WTC11 (cell line): ENCODE data around the gene PRKCE. TPM values are rescaled to one million over a fixed set of nuclear protein-coding genes. Genes with fewer than 3 reads are reported as not detected.

Source experiments
- ATAC-seq: fragments of 200-7000 bp; cut with Tn5 transposase; 2 replicates; pipeline ENCODE4 v1.10.0; 2021; ENCODE audit warnings: mild to moderate bottlenecking, moderate library complexity
- CTCF ChIA-PET: fragments of 300-600 bp; sonication (Branson Sonifier 250); formaldehyde crosslinking; loops from one replicate; lab custom pipeline; 2021; ENCODE audit warnings: antibody characterized with exemption; lab: Charles Lee
- POLR2A ChIA-PET: fragments of 350-600 bp; sonication (Branson Sonifier 250); formaldehyde crosslinking; loops from one replicate; lab custom pipeline; 2021; ENCODE audit warnings: antibody characterized with exemption; lab: Charles Lee
- DNase-seq: peaks from one replicate; pipeline ENCODE4 v3.0.0; 2021; ENCODE audit warnings: low spot score
- H3K27ac Mint-ChIP-seq: 2 replicates; pipeline ENCODE4 v1.8.0; 2021; ENCODE audit warnings: mixed read lengths
- H3K27me3 Mint-ChIP-seq: 2 replicates; pipeline ENCODE4 v1.8.0; 2021; ENCODE audit warnings: low read depth, mild to moderate bottlenecking, moderate library complexity, mixed read lengths
- H3K36me3 Mint-ChIP-seq: 2 replicates; pipeline ENCODE4 v1.8.0; 2021; ENCODE audit warnings: mixed read lengths
- H3K4me1 Mint-ChIP-seq: 2 replicates; pipeline ENCODE4 v1.8.0; 2022; ENCODE audit warnings: mixed read lengths
- H3K4me3 Mint-ChIP-seq: 2 replicates; pipeline ENCODE4 v1.8.0; 2021; ENCODE audit warnings: mild to moderate bottlenecking, moderate library complexity, mixed read lengths
- H3K9me3 Mint-ChIP-seq: 2 replicates; pipeline ENCODE4 v1.8.0; 2021; ENCODE audit warnings: mixed read lengths
- CBFB ChIP-seq: sonication (generic); formaldehyde crosslinking; IDR thresholded peaks from 2 replicates; pipeline ENCODE4 v1.8.1; 2022; ENCODE audit warnings: mild to moderate bottlenecking, low read depth, missing genetic modification reagents
- ELF4 ChIP-seq: sonication (generic); formaldehyde crosslinking; IDR thresholded peaks from 2 replicates; pipeline ENCODE4 v1.8.1; 2022; ENCODE audit warnings: low read depth, mild to moderate bottlenecking, moderate library complexity, missing genetic modification reagents
- FOXK1 ChIP-seq: sonication (generic); formaldehyde crosslinking; IDR thresholded peaks from 2 replicates; pipeline ENCODE4 v1.8.0; 2022; ENCODE audit warnings: mild to moderate bottlenecking, moderate library complexity, missing genetic modification reagents
- FOXP4 ChIP-seq: sonication (generic); formaldehyde crosslinking; IDR thresholded peaks from 2 replicates; pipeline ENCODE4 v1.8.0; 2022; ENCODE audit warnings: mild to moderate bottlenecking, missing genetic modification reagents
- HMGA2 ChIP-seq: fragments of 250-450 bp; sonication (Bioruptor Pico); IDR thresholded peaks from 2 replicates; pipeline ENCODE4 v1.4.0; 2021; ENCODE audit warnings: mild to moderate bottlenecking, moderate library complexity
- NR1H2 ChIP-seq: sonication (generic); formaldehyde crosslinking; IDR thresholded peaks from 2 replicates; pipeline ENCODE4 v1.9.0; 2021; ENCODE audit warnings: mild to moderate bottlenecking, moderate library complexity, missing genetic modification reagents
- PRDM15 ChIP-seq: sonication (generic); formaldehyde crosslinking; IDR thresholded peaks from 2 replicates; pipeline ENCODE4 v1.8.0; 2022; ENCODE audit warnings: missing genetic modification reagents
- PREB ChIP-seq: sonication (generic); formaldehyde crosslinking; IDR thresholded peaks from 2 replicates; pipeline ENCODE4 v1.8.1; 2022; ENCODE audit warnings: mild to moderate bottlenecking, missing genetic modification reagents, moderate library complexity, borderline replicate concordance
- PRRX2 ChIP-seq: fragments of 250-450 bp; sonication (Bioruptor Pico); IDR thresholded peaks from 2 replicates; pipeline ENCODE4 v1.8.0; 2021; ENCODE audit warnings: mild to moderate bottlenecking
- RELA ChIP-seq: sonication (generic); formaldehyde crosslinking; IDR thresholded peaks from 2 replicates; pipeline ENCODE4 v1.8.1; 2022; ENCODE audit warnings: missing genetic modification reagents, mild to moderate bottlenecking, borderline replicate concordance
- TP53 ChIP-seq: sonication (generic); formaldehyde crosslinking; IDR thresholded peaks from 2 replicates; pipeline ENCODE4 v1.8.1; 2023; ENCODE audit warnings: mild to moderate bottlenecking, missing genetic modification reagents
- ZNF263 ChIP-seq: sonication (generic); formaldehyde crosslinking; IDR thresholded peaks from 2 replicates; pipeline ENCODE4 v1.8.1; 2022; ENCODE audit warnings: low read depth, mild to moderate bottlenecking, moderate library complexity, missing genetic modification reagents
- ZNF416 ChIP-seq: fragments of 250-450 bp; sonication (Bioruptor Pico); IDR thresholded peaks from 2 replicates; pipeline ENCODE4 v1.9.0; 2021; ENCODE audit warnings: mild to moderate bottlenecking, inconsistent platforms
- ZNF423 ChIP-seq: fragments of 250-450 bp; sonication (Bioruptor Pico); IDR thresholded peaks from 2 replicates; pipeline ENCODE4 v2.1.2; 2022; ENCODE audit warnings: mild to moderate bottlenecking, moderate library complexity
- total RNA-seq: library from RNA; stranded (reverse); gene quantifications from 3 replicates; pipeline ENCODE4 v1.2.3, GENCODE V29; 2021
- TF ChIP-seq, protein P1 (sequence below): fragments of 250-450 bp; sonication (Bioruptor Pico); IDR thresholded peaks from 2 replicates; pipeline ENCODE4 v2.1.2; 2022; ENCODE audit warnings: mild to moderate bottlenecking, moderate library complexity
- TF ChIP-seq, protein P2 (sequence below): fragments of 250-450 bp; sonication (Bioruptor Pico); IDR thresholded peaks from 2 replicates; pipeline ENCODE4 v1.8.0; 2021; ENCODE audit warnings: mild to moderate bottlenecking
- TF ChIP-seq, protein P3 (sequence below): sonication (generic); formaldehyde crosslinking; IDR thresholded peaks from 2 replicates; pipeline ENCODE4 v1.8.1; 2023; ENCODE audit warnings: mild to moderate bottlenecking, missing genetic modification reagents, moderate library complexity
- TF ChIP-seq, protein P4 (sequence below): sonication (generic); formaldehyde crosslinking; conservative IDR thresholded peaks from 2 replicates; pipeline ENCODE4 v1.8.1; 2023; ENCODE audit warnings: mild to moderate bottlenecking, low read depth, missing genetic modification reagents, moderate library complexity

Gene PRKCE
- total RNA-seq, 1 experiment from 2014 or later = 5.8 TPM

DNA sequence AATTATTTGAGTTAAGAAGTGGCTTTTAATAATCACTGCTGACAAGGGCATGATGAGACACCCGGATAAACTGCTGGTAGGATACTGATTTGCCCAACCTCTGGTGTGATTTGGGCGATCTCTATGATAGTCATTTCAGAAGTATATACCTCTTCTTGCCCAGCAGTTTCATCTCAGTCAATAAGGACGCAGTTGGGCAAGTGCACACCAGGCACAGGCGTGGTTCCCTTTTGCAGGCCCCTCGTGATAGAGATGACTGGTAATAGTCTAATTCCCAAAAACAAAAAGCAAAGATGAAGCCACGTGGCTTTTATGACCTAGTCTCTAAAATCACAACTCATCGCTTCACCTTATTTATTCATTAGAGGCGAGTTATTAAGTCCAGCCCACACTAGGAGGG lies 246.4 kb downstream of the PRKCE start:
- H3K9me3 Mint-ChIP-seq = no peaks in the 10 kb centered on the region
- no peak overlapping the region for H3K4me3 Mint-ChIP-seq
- no peak for ATAC-seq
- no peak for TF ChIP-seq RELA (CRISPR knock-in tag)
- no peak for TF ChIP-seq FOXK1 (CRISPR knock-in tag)
- no peak for TF ChIP-seq FOXP4 (CRISPR knock-in tag)
- TF ChIP-seq NR1H2 (CRISPR knock-in tag) = no peak
- TF ChIP-seq, protein P1, sequence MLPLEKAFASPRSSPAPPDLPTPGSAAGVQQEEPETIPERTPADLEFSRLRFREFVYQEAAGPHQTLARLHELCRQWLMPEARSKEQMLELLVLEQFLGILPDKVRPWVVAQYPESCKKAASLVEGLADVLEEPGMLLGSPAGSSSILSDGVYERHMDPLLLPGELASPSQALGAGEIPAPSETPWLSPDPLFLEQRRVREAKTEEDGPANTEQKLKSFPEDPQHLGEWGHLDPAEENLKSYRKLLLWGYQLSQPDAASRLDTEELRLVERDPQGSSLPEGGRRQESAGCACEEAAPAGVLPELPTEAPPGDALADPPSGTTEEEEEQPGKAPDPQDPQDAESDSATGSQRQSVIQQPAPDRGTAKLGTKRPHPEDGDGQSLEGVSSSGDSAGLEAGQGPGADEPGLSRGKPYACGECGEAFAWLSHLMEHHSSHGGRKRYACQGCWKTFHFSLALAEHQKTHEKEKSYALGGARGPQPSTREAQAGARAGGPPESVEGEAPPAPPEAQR (CRISPR knock-in tag) = no peak
- TF ChIP-seq CBFB (CRISPR knock-in tag) = no peak
- no peak for TF ChIP-seq TP53
- TF ChIP-seq ZNF423 (CRISPR knock-in tag) = no peak
- TF ChIP-seq, protein P2, sequence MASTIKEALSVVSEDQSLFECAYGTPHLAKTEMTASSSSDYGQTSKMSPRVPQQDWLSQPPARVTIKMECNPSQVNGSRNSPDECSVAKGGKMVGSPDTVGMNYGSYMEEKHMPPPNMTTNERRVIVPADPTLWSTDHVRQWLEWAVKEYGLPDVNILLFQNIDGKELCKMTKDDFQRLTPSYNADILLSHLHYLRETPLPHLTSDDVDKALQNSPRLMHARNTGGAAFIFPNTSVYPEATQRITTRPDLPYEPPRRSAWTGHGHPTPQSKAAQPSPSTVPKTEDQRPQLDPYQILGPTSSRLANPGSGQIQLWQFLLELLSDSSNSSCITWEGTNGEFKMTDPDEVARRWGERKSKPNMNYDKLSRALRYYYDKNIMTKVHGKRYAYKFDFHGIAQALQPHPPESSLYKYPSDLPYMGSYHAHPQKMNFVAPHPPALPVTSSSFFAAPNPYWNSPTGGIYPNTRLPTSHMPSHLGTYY (CRISPR knock-in tag) = no peak
- no peak for TF ChIP-seq ZNF416 (CRISPR knock-in tag)
- TF ChIP-seq, protein P3, sequence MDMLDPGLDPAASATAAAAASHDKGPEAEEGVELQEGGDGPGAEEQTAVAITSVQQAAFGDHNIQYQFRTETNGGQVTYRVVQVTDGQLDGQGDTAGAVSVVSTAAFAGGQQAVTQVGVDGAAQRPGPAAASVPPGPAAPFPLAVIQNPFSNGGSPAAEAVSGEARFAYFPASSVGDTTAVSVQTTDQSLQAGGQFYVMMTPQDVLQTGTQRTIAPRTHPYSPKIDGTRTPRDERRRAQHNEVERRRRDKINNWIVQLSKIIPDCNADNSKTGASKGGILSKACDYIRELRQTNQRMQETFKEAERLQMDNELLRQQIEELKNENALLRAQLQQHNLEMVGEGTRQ (CRISPR knock-in tag) = no peak
- TF ChIP-seq PRRX2 (CRISPR knock-in tag) = no peak
- TF ChIP-seq ELF4 (CRISPR knock-in tag) = no peak
- no peak for DNase-seq
- ChIA-PET CTCF (no interaction called here), POLR2A (no interaction called here)
- H3K36me3 Mint-ChIP-seq = no peaks in the 10 kb centered on the region
- no peaks in the 10 kb centered on the region for H3K4me1 Mint-ChIP-seq
- no peak overlapping the region for H3K27ac Mint-ChIP-seq
- no peaks in the 10 kb centered on the region for H3K27me3 Mint-ChIP-seq

GRCh38 chr2:45898819-45899218 lies 247.3 kb downstream of the PRKCE start:
- ChIA-PET POLR2A (no interaction called here), CTCF (no interaction called here)
- H3K27ac Mint-ChIP-seq = no peak overlapping the region
- DNase-seq = no peak
- no peaks in the 10 kb centered on the region for H3K9me3 Mint-ChIP-seq
- TF ChIP-seq PREB (CRISPR knock-in tag) (no peak), ZNF263 (CRISPR knock-in tag) (no peak), PRDM15 (CRISPR knock-in tag) (no peak), HMGA2 (CRISPR knock-in tag) (no peak), ZNF423 (CRISPR knock-in tag) (no peak), FOXK1 (CRISPR knock-in tag) (no peak)
- TF ChIP-seq, protein P4, sequence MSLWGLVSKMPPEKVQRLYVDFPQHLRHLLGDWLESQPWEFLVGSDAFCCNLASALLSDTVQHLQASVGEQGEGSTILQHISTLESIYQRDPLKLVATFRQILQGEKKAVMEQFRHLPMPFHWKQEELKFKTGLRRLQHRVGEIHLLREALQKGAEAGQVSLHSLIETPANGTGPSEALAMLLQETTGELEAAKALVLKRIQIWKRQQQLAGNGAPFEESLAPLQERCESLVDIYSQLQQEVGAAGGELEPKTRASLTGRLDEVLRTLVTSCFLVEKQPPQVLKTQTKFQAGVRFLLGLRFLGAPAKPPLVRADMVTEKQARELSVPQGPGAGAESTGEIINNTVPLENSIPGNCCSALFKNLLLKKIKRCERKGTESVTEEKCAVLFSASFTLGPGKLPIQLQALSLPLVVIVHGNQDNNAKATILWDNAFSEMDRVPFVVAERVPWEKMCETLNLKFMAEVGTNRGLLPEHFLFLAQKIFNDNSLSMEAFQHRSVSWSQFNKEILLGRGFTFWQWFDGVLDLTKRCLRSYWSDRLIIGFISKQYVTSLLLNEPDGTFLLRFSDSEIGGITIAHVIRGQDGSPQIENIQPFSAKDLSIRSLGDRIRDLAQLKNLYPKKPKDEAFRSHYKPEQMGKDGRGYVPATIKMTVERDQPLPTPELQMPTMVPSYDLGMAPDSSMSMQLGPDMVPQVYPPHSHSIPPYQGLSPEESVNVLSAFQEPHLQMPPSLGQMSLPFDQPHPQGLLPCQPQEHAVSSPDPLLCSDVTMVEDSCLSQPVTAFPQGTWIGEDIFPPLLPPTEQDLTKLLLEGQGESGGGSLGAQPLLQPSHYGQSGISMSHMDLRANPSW = no peak
- no peak overlapping the region for H3K4me3 Mint-ChIP-seq
- H3K27me3 Mint-ChIP-seq = no peaks in the 10 kb centered on the region
- H3K4me1 Mint-ChIP-seq = no peaks in the 10 kb centered on the region
- no peaks in the 10 kb centered on the region for H3K36me3 Mint-ChIP-seq
- no peak for ATAC-seq
